ENCODE results near the gene SLC25A19.

DNA sequence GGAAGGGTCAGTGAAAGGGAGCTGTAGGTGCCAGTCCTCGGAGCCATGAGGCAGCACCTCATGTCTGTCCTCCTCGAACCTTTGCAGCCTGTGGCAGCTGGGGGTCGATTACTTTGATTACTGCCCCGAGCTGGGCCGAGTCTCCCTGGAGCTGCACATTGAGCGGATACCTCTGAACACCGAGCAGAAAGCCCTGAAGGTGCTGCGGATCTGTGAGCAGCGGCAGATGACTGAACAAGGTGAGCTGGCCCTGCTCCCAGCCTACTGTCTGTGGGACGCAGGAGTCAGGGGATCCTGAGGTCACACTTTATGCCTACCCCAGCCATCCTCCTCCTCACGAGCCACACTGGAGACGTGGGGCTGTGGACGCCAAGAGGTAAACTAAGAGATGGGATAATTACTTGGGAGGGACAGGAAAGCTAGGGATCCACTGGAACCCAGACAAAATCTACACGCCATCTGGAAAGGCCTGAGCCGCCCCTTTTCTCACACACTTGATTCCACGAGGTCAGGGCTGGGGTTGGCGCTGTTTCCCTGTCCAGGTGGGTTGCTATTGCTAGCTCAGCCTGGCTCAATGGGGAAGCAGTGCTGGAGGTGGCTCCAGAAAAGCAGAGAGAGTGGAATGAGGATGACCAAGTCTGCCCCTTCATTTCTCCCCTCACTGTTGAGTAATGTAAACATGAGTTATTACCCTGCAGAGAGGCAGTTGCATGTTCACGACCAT is 57.3 kb downstream of the SLC25A19 start:
- TF ChIP-seq, protein P1, sequence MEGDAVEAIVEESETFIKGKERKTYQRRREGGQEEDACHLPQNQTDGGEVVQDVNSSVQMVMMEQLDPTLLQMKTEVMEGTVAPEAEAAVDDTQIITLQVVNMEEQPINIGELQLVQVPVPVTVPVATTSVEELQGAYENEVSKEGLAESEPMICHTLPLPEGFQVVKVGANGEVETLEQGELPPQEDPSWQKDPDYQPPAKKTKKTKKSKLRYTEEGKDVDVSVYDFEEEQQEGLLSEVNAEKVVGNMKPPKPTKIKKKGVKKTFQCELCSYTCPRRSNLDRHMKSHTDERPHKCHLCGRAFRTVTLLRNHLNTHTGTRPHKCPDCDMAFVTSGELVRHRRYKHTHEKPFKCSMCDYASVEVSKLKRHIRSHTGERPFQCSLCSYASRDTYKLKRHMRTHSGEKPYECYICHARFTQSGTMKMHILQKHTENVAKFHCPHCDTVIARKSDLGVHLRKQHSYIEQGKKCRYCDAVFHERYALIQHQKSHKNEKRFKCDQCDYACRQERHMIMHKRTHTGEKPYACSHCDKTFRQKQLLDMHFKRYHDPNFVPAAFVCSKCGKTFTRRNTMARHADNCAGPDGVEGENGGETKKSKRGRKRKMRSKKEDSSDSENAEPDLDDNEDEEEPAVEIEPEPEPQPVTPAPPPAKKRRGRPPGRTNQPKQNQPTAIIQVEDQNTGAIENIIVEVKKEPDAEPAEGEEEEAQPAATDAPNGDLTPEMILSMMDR (IDR thresholded peaks at IDR 0.05 in 4 of 5, conservative IDR thresholded peaks at IDR 0.05 in 1 of 5) = no peak
- TF ChIP-seq POLR2A (IDR thresholded peaks at IDR 0.05) = no peak
